MM.1S (cell line): ENCODE data around the gene DAD1.

Experiments
- CTCF ChIP-seq: fragments of 300-600 bp; sonication (generic); IDR thresholded peaks from 2 replicates; pipeline ENCODE4 v1.5.1; 2016; ENCODE audit warnings: antibody characterized with exemption, low read length, mixed read lengths
- EZH2 ChIP-seq: fragments of 300-600 bp; sonication (generic); optimal IDR thresholded peaks from 2 replicates; pipeline ENCODE3; 2017; ENCODE audit warnings: low read depth, mild to moderate bottlenecking, antibody characterized with exemption, low read length, mixed read lengths

GRCh38 chr14:22531451-22532344 lies 57.3 kb downstream of the DAD1 start:
- TF ChIP-seq CTCF: no peak
- TF ChIP-seq EZH2: no peak
